GM19025 (cell line): ENCODE measurements around the gene CDKAL1.

Experiments used
- ATAC-seq: cut with Tn5 transposase; IDR thresholded peaks from one replicate; pipeline ENCODE4 v1.9.1; 2021; ENCODE audit warnings: mild to moderate bottlenecking, low read depth, moderate library complexity; ENCODE audit not compliant: unreplicated experiment

CDKAL1 gene

DNA sequence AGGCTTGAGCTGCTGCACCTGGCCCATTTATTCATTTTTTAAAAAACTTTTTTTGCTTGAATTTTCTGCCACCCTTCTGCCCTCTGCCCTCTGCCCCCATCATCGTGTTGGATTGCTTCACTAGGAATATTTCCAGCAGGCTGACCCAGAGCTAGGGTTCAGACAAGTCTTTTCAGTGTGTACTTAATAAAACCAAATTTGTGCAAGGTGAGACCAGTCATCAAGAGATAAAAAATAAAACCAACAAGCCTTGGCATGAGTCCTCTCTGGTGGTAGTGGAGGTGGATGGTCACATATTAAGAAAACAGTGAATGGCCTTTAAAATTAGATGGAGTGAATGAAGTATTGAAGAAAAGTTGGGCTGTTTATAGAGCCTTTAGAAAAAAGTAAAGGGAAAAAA is 239.6 kb downstream of the CDKAL1 start:
- no peak for ATAC-seq

DNA sequence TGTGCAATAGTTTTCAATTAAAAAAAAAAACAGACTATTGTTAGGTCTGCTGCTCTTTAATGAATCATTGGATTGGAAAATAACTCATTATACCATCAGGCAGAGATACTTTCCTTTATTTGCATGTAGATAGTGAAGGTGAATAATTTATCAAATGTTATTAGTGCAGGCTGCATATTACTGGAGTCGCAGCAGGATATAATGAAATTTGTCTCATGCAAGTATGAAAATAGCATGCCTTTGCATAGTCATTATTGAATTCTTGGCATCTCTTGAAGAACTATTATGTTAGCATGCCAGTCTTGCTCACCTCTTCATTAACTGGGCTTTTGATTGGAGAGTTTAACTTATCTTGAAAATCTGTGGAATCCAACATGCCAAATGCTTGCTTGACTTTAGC is 241.7 kb downstream of the CDKAL1 start:
- no peak for ATAC-seq

DNA sequence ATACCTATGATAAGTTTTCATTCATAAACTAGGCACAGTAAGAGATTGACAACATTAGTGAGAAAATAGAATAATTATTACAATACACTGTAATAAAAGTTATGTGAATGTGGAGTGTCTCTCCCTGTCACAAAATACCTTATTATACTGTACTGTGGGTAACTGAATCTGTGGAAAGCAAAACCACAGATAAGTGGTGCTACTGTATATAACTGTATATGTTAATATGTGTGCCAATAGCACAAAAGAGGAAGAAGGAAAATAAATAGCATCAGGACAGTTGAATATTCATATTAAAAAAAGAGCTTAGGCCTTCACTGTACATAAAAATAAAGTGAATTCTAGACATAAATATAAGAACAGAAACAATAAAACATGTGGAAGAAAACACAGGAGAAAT is 243.5 kb downstream of the CDKAL1 start:
- ATAC-seq, result no peak

DNA sequence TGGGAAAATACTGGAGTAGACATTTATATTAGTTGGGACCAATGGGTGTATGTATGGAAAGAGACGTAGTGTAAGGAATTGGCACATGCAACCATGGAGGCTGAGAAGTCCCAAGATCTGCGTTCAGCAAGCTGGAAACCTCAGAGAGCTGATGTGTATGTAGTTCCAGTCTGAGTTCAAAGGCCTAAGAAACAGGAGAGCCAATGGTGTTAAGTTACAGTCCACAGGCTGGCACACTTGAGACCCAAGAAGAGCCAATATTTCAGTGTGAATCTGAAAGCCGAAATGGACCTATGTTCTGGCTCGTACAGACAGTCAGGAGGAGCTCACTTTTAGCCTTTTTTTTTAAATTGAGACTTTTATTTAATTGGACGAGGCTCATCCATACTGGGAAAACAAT is 244.2 kb downstream of the CDKAL1 start:
- ATAC-seq, result no peak

DNA sequence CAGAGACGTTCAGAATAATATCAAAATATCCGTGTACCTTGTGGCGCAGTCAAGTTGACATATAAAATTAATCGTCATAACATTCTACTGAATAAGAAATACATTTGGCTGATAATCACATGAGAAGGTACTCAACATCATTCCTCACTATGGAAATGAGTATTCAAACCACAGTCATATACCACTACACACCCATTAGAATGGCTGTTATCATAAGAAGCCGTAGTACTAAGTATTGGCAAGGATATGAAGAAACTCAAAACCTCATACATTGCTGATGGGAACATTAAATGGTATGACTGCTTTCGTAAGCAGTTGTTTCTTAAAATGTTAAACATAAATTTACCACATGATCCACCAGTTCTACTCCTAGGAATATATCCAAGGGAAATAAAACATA is 244.7 kb downstream of the CDKAL1 start:
- no peak for ATAC-seq

DNA sequence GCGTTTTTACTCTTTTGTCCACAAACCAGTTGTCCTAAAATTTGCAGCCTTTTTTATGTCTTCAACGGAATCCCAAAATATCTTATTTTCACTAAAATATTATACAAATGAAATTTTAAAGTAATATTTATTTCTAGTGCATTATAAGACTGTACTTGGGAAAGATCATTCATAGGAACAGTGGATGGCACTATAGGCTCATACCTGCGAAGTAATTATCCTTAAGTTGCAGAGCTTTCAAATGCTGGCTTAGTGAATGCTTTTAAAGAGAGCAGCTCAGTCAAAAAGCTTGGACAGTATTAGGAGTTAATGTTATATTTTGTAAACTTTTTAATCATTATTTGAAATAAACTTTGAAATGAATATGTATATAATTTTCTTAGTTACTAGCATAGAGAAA is 254.9 kb downstream of the CDKAL1 start:
- no peak for ATAC-seq

DNA sequence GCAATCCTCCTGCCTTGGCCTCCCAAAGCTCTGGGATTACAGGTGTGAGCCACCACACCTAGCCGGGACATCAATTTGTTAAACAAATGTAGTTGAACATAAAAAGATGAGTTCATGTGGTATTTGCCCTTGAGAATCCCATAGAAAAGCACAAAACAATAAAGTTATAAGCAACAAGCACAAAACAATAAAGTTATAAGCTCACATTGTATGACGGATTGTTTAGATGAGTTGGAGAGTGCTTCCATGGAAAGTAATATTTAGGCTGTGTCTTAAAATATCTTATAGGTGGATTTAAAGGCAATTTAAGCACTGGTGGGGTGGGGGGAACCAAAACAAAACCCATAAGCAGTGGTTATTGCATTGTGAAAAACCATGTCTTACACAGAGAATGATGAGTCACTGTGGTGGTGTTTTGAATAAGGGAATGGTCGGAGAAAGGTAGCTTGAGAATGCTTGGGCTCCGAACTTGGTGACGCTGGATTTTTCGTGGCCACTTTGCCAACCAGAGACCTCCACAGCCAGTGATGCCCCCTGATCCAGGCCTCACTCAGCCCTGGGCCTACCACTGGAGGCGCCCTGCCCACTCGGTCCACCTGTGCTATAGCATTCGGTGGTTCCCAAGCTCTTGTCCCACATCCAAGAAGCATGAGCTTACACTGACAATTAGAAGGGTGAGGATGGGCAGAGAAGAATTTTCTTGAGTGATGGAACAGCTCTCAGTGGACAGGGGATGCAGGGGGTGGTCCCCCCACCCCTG is 256.0 kb downstream of the CDKAL1 start:
- ATAC-seq, result no peak

DNA sequence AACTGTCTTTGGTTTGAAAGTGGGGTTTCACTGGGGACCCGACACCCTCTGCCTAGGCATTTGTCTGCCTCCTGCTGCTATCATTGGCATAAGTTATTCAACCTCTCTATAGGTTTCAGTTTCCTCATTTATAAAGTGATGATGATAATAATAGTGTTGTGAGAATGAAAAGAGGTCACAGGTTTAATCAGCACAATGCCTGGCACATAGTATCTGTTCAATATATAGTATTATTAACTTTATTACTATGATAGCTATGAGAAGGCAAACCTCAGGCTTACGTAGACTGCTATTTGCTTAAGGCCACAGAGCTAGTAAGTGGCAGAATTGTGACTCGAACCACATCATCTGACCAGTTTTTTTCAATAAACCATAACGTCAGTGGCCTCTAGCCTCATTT is 256.8 kb downstream of the CDKAL1 start:
- ATAC-seq, result no peak

DNA sequence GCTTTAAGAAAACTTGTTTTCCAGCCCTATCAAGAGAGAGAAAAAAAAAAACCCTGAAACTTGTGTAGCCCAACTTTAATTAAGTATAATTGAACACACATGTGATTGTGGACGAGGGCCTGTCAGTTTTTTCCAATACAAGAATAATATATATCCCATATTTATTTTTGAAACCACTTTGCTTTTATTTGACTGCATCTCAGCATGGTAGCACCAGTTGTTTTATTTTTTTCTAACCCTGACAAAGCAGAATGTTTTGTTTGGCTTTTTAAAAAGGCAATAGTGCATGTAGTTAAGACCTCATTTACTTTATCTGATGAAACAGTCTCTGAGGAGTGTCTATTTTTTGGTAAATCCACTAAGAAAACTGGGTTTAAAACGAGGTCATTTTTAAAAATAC is 257.7 kb downstream of the CDKAL1 start:
- no peak for ATAC-seq

DNA sequence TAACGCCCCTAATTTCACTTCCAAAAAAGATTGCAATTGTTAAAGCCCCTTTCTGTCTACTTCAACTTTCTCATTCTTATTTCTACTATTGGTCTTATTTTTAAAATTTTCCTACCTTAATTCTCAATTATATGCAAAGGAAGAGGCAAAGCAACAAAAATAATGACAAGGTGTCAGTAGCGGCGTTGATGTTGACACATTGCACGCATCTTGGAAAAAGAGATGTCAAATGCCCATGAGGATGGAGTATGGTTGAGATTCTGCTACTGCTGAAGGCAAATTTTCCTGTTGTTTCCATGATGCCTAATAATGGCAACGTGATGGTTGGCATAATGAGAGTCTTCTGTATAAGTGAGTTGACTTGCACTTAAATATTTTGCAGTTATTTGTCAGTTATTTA is 258.9 kb downstream of the CDKAL1 start:
- ATAC-seq, result no peak

DNA sequence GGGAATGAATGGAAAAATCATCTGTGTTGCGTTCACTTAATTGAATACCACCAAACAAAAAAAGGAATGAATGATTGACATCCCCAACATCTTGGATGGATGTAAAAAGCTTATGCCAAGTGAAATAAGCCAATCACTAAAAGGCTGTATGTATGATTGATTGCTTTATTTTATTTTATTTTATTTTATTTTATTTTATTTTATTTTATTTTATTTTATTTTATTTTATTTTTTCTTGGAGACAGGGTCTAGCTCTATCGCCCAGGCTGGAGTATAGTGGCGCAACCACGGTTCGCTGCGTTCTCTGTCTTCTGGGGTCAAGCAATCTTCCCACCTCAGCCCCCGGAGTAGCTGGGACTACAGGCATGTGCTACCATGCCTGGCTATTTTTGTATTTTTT is 263.3 kb downstream of the CDKAL1 start:
- ATAC-seq, result no peak

DNA sequence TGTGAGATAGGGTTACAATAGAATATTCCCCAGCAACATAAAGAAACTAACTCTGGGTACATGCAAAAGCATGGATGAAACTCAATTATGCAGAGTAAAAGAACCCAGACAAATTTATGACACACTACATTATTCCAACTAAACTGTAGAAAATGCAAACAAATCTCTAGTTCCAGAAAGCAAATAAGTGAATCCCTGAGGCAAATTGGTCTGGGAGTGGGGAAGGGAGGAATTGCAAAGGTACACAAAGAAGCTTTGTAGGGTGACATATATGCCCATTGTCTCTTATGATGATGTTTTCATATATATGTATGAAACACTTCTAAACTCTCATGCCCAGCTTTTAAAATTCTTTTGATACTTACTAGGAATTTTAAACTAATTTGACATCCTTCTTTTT is 266.0 kb downstream of the CDKAL1 start:
- no peak for ATAC-seq

DNA sequence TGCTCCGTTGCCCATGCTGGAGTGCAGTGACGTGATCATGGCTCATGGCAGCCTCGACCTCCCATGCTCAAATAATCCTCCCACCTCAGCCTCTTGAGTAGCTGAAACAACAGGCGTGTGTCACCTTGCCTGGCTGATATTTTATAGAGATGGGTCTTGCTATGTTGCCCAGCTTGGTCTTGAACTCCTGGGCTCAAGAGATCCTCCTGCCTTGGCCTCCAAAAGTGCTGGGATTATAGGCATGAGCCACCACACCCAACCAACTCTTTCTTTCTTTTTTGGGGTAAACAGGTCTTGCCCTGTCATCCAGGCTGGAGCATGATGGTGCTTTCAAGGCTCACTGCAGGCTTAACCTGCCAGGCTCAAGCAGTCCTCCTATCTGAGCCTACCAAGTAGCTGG is 266.4 kb downstream of the CDKAL1 start:
- no peak for ATAC-seq

DNA sequence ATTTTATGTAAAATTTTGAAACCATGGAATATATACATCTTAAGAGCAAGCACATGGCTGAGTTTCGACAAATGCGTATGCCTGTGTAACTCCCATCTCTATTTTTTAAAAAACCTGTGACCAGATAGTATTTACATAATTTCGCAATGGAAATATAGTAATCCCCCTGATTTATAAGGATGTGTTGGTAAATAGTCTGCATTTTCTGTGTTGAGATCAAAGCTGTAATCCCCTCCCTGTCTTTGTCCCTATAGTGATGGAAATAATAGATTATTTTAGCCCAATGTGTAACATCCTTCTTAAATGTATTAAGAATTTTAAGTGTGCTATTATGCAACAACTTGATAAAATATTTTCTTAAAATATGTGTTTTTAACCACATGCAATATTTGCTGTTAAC is 267.3 kb downstream of the CDKAL1 start:
- ATAC-seq, result no peak

DNA sequence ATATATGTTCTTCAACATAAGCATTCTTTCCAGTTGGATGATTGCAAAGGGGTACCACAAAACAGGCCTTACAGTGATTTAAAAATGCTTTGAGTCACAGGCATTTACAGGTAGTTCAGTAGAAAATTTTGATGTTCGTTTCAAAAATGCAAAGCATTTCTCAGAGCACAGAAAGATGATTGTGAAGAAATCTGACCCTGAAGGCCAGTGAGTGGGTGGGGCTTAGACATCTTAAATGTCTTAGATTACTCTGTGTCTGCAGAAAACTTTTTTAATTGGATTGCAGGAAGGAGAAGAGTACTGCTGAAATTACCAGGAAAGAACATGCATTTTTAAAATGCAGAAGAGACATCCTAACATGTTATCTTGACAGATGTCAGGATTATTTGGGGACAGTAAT is 268.3 kb downstream of the CDKAL1 start:
- ATAC-seq, result no peak

DNA sequence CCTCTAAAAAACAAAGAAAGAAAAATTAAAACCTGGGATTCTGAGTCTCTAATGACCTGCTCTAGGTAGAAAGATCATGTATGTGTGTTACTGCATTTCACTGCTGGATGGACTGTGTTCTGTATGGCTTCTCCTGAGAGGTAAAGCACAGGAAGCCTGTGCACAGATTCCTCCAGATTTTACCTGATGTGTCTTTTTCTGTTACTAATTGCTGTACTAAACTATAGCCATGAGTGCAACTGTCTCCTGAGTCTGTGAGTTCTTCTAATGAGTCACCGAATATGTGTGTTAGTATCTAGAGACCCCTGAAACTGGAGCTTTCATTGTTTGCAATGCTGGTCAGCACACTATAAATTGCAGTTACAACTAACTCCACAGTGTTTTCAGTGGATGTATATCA is 270.8 kb downstream of the CDKAL1 start:
- no peak for ATAC-seq

DNA sequence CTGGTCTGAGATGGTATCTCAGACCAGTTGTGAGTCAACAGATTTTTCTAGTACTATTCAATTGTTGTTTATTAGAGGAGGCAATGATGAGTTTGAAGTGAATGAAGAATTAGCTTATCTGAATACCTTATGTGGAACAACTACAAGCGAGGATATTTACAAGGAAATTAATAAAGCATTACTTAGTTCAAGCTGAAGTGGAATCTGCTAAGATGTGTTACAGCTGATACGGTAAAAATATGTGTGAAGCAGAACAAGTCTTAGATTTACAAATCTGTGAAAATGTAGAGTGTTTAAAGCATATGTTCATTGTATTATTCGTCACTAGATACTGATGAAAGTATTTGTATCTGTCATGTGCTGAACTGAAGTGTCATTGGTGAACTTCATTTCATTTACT is 272.4 kb downstream of the CDKAL1 start:
- no peak for ATAC-seq

DNA sequence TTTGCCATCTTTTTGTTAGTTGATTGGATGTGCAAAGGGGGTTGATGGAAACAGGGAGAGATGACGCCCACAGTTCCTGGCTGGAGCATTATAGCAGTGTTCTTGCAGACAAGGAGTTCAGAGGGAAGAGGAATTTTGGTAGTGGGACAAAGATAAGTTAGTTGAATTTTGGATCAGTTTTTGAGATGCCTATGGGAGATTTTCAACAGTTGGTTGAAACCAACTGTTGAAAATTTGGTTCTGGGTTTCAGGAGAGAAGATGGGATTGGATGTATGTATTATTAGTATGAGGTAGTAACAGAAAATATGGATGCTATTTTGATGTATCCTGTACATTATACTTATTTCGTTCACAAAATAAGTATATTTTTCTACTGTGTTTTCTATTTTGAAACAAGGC is 274.2 kb downstream of the CDKAL1 start:
- no peak for ATAC-seq

DNA sequence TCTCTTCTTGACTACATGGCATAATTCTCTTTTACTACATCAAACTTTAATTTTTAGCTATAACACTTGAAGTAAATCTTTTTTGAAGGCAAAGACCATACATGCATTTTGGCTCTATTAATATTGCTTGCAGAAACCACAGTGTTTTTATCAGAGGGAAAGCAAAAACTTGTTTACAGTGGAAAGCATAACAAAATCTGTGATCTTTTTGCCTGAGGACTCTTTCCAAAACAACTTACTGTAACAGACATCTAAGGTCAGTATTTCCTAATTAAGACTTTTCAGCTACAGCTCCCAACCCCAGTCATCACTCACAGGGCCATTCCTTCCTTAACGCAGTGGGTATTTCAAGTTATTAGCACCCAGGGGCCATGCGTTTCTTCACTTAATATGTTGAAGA is 274.7 kb downstream of the CDKAL1 start:
- no peak for ATAC-seq

DNA sequence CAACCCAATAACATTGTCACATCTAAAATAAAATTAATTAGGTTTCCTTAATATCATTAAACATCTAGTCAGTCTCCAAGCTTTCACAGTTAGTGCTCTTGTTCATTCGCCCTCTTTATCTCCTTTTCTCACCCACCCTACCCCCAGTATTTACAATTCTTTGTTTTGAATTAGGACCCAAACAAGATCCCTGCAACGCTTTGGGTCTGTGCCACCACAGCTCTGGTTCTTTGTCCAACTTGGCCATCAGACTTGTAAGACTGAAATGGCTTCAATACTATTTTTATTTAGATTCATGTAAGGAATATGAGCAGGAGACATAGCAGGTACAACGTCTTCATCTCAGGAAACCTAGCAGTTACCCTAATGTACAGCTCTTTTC is 276.5 kb downstream of the CDKAL1 start:
- ATAC-seq, result no peak

DNA sequence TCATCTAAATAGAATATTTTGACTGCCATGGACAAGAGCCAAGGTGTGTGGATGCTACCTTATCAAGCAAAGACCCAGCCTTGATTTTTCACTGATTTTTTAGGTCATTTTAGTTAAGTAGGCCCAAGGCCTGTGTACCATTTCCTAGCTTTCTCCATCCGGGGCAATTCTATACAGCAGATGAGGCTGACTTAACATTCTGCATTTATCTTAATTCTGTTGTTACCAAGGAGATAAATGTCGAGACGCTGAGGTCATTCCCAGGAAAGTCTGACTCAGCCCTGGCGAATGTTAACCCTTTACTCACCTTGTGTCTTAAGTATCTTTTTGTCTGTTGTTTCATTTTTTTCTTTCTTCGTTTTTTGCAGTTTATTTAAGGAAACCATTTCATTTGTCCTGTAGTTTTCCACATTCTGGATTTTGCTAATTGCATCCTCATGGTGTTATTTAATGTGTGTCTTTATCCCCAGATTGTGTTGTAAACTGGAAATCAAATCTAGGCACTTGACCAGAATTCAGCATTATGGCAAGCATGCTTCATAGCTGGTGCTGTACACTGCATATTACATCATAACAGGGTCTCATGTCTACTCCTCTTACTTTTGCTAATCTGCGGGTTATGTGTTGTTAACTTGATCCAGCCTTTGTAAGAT is 277.0 kb downstream of the CDKAL1 start:
- no peak for ATAC-seq

DNA sequence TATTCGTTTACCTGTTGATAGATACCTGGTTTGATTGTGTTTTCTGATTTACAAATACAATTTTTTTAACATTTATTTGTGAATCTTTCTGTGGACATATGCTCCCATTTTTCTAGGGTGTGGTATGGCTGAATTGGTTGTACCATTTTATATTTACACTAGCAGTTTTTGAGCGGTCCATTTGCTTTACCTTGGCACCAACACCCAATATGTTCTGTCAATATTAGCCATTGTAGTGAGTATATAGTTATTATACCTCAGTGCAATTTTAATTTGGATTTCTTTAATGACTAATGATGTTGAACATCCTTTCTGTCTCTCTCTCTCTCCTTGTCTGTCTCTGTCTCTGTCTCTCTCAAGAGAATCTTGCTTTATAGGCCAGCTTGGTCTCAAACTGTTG is 278.5 kb downstream of the CDKAL1 start:
- ATAC-seq, result no peak

DNA sequence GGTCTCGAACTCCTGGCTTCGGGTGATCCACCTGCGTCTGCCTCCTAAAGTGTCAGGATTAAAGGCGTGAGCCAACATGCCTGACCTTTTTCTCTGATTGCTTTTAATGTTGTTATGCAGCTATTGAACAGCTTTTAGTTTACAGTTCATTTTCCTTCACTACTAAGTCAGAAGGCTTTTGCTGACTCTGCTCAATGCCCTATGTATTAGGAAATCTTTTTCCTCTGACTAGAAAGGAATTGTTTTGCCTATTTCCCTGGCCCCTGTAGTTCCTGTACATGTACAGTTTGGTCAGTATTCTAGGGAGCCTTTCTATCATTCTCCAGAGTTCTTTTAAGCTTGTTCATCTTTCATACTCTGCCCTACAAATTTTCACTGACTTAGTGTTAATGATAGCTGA is 280.2 kb downstream of the CDKAL1 start:
- no peak for ATAC-seq
